ENCODE data around the gene WDR54.

Gene WDR54

GRCh38 chr2:74474899-74475298 lies 53.4 kb downstream of the WDR54 start:
- no peak for FAIRE-seq
- DNase-seq (ENCODE audit: insufficient read length, low spot score) = no peak

All from GM19239 (cell line).